ENCODE measurements around the gene HIVEP1.

DNA sequence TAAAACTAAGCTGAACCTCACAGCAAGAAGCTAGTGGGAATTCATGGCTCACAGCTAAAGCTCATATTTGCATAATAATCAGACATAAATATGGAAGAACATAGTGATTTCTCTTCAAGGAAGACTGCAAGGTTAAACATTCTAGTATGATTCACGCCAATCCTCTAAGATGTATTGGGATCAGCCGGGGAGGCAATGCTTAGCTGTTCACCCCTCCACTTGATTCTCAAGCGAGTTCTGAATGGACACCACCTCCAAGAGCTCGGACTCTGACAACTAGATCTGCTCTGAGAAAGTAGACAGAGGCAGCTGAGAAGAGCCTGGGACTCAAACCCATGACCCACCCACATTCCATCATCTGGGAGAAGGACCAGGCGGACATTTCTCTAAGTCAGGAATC lies 159.6 kb downstream of the HIVEP1 start:
- TF ChIP-seq BHLHE40 (IDR thresholded peaks at IDR 0.05; ENCODE audit: borderline replicate concordance) (no peak), FOXA1 (IDR thresholded peaks at IDR 0.05) (no peak), SUZ12 (IDR thresholded peaks at IDR 0.05) (no peak), SP1 (IDR thresholded peaks at IDR 0.05) (no peak), FOXM1 (IDR thresholded peaks at IDR 0.05; ENCODE audit: borderline replicate concordance) (no peak), HDGF (IDR thresholded peaks at IDR 0.05; ENCODE audit: borderline replicate concordance) (no peak), TARDBP (IDR thresholded peaks at IDR 0.05) (no peak), NFRKB (IDR thresholded peaks at IDR 0.05) (no peak), ARNT (IDR thresholded peaks at IDR 0.05) (no peak)
- TF ChIP-seq, protein P1, sequence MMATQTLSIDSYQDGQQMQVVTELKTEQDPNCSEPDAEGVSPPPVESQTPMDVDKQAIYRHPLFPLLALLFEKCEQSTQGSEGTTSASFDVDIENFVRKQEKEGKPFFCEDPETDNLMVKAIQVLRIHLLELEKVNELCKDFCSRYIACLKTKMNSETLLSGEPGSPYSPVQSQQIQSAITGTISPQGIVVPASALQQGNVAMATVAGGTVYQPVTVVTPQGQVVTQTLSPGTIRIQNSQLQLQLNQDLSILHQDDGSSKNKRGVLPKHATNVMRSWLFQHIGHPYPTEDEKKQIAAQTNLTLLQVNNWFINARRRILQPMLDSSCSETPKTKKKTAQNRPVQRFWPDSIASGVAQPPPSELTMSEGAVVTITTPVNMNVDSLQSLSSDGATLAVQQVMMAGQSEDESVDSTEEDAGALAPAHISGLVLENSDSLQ (IDR thresholded peaks at IDR 0.05): no peak
